NCI-H526 (cell line): Measurements from ENCODE around the gene SYNE1.
"Not testable (repeated sequence)": the region's sequence is repeated elsewhere in the genome, so short reads cannot be mapped to it uniquely, and the experiment has no call there.

Experiments
- DNase-seq, 2 experiments: peaks; one replicate each; lab custom pipeline; 2025; lab: John Stamatoyannopoulos, UW

SYNE1 gene

DNA sequence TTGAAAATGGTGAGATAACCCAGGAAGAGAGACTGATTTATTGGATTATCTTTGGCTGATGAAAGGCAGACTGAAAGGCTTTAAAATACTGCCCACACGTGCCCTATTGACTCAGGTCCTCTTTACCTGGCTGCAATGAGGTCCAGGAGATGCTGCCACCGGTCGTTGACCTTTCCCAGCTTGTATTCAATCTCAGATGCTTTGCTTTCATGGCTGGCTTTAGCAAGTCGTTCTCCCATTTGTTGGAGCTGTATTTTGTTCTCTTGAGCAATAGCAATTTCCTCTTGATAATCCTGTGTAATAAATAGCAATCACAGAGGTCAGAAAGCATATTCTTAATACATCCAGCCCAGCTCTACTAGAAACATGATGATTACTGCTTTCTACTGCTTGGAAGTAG is 460.9 kb downstream of the SYNE1 start:
- no peak for DNase-seq

DNA sequence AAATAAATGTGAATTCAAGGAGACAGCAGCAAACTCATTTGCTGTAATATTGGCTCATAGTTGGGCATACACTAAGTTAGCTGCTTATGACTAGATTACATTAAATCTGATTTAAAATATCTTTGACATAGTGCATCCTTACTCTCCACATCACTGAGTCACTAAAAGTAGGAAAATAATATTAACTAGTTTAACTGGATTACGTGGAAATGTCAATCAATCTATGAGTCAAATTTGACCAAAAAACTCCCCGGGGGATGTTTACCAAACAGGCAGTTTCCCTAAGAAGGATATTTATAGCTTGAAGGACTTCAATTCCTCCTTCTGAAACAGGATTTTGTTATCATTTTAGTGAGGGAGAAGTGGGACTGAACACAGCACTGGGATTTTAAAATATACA is 463.2 kb downstream of the SYNE1 start:
- DNase-seq = no peak

DNA sequence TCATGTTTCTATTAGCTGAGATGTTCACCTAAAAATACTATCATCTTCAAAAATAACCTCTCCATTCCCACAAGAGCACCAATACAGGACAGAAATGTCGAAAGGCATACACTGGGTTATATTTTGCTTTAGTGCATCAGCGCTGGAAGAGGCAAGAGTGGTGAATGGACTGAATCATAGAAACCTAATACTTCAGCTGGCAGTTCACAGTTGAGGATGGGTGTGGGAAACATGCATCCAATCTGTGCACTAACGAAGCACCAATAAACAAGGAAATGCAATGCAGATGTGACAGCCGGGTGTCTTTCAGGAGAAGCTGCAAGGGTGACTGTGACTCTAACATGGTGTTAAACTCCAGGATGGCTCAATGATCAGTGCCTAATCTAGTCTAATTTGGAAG is 463.8 kb downstream of the SYNE1 start:
- DNase-seq = no peak

DNA sequence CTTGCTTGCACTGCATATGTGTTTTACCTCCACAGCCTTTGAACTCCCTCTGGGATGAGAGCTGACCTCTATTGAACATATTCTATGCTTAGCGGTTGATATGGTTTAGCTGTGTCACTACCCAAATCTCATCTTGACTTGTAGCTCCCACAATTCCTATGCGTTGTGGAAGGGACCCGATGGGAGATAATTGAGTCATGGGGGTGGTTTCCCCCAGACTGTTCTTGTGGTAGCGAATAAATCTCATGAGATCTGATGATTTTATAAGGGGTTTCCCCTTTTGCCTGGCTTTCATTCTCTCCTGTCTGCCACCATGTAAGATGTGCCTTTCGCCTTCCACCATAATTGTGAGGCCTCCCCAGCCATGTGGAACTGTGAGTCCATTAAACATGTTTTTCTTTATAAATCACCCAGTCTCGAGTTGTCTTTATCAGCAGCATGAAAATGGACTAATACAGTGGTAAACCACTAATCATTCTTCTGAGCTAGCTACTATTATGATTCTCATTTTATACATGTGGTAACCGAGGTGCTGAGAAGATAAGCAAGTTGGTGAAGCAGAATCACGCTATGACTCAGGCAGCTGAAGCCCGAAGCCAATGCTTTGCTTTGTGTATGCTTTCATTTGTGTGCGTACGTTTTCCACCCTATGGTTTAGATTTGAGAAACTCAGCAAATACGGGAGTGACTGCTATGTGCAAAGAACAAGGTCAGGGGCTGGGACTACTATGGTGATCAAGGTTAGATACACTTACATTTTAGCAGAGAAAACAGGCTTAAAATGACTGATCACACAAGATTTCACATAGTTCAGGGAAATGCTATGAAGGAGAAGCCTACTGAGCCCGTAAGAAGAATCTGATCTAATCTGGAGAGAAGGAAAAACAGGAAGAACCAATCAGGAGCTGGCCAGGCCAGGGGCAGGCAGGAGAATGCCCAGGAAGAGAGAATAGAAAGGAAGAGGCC is 466.2 kb downstream of the SYNE1 start:
- no peak for DNase-seq

DNA sequence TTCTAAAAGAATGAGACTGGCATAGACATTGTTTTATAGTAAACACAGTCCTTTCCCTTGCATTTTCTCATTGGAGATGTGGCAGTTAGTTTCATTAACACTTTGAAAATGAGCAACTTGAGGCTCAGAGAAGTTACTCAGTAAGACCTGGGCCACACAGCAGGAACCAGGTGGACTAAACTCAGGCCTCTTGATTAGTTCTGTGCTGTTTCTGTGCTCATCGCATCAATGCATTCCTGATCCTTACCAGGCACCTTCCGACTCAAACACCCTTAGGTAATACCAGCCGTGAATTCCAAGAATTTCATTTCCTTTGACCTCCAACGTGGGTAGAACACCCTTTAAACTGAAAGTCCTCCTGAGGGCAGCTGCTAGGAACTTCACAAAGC is 466.9 kb downstream of the SYNE1 start:
- no peak for DNase-seq

DNA sequence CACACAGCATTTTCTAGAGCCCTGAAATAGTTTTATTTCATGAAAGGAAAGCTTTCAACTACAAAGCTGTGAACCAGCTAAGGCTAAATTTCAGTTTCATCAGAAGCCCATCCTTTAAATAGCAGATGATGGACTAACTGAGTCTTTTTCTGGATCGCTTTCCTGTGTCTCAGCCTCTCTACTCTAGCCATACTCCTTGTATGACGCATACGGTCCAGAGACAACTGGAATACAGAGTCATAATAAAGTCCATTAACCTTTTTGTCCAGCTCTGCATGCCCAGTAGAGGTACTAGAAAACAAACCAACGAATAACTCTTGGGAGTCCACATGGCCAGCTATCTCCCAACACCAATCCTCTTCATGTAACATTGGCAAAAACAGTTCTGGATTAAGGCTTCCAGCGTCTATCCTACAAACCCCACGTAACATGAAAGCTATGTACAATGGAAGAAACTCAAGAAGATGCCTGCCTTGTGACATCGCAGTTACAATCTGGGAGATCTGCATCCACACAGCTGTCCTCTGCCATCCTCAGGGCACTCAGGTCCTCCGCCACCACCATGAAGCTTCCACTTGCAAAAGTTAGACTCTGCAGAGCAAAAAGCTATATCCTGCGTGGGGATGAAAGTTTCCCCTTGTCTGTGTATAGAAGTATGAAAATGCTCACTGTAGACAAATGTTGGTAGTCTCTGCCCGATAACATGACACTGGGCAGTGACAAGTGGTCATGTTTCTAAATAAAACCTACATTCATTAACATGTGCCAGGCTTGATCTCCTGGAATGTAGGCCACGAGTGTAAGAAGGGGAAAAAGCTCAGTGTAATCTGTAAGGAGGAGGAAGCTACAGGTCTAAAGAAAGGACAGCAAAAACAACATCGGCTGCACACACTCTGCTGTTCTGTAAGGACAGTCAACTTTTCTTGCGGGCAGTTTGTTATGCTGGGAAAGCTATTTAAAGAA is 469.2 kb downstream of the SYNE1 start:
- no peak for DNase-seq

DNA sequence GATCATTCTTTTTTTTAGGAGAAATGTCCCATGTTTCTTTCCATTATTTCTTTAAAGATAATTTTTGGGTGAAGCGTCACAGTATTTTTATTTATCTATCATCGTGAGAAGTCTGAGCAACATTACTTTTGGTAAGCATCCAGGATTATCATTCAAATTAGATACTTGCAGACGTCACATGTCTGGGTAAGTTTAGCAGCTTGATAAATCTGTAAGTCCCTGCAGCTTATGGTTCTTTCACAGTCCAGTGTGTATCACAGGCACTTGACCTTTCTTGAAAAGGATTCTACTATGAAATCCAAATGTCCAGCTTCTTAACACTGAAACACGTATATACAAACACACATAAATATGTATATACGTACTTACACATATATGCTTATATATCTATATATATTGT is 470.3 kb downstream of the SYNE1 start:
- no peak for DNase-seq

DNA sequence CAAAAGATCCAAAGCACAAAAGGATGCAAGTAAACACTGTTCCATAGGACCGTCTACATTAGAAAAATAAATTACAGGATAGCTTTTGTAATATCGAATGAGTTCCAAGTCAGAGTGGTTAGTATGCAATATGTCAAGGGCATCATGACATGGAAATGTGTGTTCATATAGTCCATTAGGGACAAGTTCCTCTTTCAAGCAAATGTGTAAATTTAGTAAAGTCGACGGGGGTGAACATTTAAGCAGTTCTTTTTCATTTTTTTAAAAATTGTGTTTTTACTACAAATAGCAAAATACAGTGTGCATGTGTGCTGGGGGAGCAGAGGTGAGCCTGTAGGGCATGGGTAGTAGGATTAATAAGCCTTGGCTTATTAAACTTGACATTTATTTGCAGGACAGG is 470.7 kb downstream of the SYNE1 start:
- DNase-seq = no peak

DNA sequence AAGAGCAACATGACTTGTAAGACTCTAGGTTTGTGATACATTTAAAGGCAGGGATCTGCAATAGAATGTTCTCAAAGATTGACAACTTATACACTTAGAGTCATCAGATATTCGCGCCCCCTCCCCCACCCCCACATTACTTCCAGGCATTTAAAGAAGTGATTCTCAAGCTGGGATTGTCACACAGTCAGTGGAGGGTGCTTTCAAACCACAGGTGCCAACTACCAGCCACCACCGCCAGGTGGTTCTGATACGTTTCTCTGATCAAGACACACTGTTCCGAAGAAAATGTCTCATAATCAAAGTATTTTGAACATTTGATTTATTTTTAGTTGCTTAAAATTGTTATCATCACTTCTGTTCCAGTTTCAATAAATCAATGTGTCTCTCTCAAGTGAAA is 472.2 kb downstream of the SYNE1 start:
- no peak for DNase-seq

DNA sequence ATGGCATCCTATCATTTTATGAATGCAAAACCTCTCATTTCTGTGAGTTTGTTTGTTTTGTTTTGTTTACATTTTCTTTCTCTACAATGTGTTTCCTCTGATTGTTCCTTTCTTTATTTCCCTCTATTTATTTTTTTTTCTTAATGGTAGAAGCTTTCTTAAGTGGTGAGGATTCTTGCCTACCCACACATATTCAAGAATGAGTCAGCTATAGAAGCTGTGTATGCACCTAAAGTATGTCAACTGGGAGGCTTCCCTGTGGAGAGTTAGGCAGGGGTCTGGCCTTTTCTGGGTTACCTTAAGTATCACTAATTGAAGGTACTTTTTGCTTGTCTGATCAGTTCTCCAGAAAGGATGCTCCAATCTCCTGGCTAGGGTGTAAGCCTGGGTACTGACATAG is 475.7 kb downstream of the SYNE1 start:
- DNase-seq = no peak

DNA sequence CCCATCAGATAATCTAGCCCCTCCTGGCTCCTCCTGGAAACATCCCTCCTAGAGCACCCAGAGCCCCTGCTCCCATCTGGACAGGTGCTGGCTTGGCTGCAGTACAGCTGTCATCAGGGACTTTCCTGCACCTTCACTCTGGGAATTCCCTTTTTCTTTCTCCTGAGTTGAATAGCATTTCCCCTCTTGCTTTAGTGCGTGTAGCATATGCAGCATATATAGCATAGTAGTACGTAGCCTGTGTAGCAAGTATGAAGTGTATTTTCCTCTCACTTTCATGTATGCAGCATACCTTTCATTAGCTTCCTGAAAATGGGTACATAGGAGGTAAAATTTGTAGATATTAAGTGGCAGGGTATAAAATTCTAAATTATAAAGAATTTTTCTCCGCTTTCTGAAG is 476.8 kb downstream of the SYNE1 start:
- DNase-seq = no peak

DNA sequence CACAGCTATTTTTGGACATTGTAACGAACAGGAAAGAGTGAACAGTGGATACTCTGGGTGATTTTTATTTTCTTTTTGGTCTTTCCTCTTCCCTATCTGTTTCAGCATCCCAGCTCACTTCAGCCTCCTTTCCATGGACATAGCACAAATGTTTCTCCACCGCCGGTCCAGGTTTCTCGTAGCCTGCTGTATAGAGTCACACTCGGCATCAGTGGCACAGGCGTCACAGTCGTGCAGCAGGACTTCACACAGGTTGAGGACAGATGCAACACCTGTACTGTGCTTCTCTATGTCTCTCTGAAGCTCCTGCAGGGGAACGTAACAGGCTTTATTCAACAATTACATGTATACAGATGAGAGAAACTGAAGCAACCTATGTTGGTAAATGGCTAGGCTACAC is 481.4 kb downstream of the SYNE1 start:
- no peak for DNase-seq

DNA sequence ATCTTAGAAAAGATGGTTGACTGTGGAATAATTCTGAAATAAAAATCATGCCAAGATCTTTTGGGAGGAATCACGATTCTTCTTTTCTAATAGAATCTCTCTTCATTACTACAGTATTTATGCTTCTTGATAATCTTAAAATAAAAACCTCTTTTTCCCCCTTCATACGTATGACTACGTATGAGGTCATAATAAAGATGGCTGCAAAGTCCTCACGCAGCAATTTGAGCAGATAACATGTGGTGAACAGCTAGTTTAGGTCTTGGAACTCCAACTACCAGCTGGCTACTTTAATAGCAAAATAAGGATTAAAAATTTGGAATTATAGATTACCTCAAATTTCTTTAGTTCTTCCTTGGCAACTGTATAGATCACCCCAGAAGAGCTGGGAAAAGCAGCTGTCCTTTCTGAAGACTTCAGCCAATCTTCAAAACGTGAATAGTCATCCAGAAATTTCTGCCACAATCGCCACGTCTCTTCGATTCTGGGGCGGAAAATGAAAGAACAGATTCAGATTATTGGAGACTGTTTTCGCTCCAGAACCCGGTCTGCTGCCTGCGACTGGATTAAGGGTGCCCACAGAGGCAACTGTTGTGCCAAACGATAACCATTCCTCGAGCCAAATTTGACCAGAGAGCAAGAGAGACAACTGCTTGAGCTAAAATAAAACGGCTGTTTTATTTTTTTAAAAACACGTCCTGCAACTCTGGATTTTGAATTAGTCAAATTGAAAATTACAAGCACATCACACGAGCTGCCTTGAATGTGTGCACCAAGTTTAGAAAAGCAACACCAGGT is 482.4 kb downstream of the SYNE1 start:
- DNase-seq = no peak

DNA sequence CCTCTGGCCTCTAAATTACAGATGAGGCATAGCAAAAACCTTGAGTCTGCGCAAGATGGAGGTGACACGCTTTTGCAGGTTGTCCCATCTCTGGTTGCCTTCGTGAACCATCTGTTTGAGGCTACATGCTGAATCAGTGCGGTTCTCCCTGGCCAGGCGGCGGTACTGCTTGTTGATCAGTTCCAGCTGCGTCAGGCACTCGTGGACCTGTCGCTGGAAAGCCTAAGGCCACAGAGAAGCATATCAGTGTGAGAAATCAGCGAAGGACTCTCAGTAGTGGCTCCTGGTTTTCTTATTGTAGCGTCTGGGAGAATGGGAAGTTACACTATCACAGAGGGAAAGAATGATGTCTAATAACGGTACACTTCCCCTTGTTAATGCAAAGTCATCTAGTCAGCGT is 485.2 kb downstream of the SYNE1 start:
- no peak for DNase-seq

DNA sequence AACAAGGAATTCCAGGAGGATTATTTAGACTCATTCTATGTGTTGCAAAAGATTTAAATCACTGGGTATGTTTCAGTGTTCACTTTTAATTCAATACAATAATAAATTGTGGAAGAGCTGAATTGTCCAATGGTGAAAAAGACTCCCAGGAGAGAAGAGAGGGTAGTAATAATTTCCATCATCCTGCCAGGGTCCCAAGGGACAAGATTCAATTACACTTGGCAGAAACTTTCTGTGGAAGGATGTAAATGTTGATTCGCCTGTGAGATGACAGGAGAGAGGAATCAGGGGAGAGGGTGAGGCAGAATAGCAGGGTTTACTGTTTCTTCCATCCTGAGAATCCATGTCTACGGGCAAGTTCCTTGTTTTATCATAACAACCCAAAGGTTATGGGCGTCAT is 487.0 kb downstream of the SYNE1 start:
- no peak for DNase-seq

DNA sequence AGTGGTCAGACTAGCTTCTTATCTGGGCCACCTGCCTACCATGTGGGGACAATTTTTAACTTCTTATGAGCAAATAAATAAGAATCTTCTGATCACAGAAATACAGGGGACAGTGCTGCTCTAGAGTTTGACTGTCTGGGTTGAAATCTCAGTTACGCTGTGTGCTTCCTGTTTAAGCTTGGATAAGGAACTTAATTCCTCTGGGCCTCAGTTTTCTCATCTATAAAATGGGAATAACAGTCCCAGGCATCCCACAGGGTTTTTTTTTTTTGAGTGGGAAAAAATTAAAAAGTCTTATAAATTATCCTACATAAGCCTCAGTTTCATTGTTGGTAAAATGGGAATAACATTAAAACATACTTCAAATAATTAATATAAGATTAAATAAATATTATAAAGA is 488.8 kb downstream of the SYNE1 start:
- no peak for DNase-seq

DNA sequence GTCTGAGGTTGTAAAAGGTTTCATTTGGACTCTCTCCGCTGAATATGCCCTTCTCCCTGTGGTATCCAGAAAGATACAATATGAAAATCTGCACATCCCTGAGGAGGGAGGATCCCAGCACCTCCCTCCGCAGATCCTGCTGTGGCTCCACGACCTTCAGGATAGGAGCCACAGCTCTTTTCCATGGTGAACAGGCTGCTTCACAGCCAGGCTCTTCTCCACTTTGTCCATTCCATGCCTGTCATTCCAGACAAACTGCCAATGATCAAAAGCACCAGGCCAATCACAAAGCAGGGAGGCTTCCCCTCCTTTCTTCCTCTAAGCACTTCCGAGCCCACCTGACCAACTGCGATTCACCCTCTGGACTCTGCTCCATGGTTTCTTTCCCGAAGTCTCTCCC is 489.9 kb downstream of the SYNE1 start:
- no peak for DNase-seq

DNA sequence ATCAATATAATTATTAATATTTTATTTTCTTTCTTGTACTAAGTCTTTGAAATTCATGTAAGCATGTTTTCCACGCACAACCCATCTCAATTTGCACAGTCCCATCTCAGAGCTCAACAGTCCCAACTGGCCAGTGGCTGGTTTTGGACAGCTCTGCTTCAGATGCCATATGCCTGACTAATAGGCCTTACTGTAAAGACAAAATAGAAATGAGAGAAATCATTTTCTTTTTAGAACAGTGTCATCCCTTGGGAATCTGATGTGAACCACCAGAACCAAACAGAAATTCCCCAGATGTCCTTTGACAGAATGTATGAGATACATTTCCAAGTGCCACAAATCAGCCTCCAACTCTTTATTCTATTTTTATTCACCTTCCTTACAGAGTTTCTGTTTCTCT is 490.8 kb downstream of the SYNE1 start:
- DNase-seq = no peak

DNA sequence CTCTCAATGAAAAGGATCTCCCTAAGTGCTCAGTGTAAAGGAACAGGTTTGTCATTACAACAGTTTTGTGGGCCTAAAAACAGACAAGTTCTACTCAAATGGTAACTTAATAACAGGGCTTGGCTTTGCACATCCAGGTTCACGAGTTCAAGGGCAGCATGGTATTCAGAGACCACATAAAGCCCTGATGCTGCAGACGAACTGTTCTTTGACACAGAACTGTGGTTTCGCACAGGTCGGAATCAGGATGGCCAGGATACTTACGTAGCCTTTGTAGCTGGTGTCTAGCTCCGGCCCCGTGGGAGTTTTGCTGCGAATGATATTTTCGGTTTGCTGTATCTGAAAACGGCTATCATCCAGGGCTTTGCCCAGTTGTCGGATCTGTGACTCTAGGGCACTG is 493.8 kb downstream of the SYNE1 start:
- DNase-seq = no peak

DNA sequence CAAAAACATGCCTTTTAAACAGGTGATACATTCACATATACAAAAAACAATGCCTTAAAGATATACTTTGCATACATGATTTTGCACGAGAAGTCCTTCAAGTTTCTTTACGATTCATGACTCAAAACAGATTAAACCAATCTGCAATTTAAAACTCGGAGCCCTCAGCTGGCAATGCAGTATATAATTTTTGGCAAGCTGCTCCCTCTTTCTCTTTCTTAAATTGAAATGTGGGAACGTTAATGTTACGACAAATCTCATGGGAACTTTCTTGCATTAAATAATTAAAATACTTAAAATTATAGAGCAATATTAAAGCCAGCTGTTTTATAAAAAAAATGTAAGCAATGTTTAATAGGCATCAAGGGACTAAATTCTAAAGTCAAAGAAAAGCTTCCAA is 495.1 kb downstream of the SYNE1 start:
- DNase-seq = no peak

DNA sequence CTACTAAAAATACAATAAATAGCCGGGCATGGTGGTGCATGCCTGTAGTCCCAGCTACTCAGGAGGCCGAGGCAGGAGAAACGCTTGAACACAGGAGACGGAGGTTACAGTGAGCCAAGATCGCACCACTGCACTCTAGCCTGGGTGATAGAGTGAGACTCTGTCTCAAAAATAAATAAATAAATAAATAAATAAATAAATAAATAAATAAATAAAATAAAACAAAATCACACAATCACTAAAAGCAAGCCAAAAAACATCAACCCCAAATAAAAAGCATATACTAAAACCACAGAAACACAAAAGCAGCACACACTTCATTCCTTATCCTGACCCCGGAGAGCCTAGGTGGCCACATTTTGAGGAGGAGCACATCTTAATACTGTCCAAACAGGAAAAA is 498.8 kb downstream of the SYNE1 start:
- not testable (repeated sequence) for DNase-seq

DNA sequence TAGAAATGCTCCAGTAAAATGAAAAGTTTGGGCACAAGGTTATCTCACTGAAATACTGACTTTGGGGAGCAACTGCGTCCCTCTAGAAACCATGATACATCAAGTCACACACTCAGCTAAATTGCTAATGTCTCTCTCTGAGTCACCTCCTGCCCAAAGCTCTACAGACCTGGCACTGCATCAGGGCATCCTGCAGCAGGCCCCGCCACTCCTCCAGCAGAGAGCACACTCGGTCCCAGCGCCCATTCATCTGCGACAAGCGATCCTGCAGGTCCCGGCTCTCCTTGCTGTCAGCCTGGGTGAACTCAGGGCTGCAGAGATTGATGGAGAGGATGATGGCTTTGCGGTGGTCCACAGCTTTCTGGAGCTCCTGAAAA is 500.7 kb downstream of the SYNE1 start:
- no peak for DNase-seq
